Right lung (tissue), 5 donors: Measurements from ENCODE around the gene PCNX2. TPM values are rescaled to one million over a fixed set of nuclear protein-coding genes. Genes with fewer than 3 reads are reported as not detected.
"Not testable (repeated sequence)": the region's sequence is repeated elsewhere in the genome, so short reads cannot be mapped to it uniquely, and the experiment has no call there.

Experiments used
- DNase-seq, 2 donors: peaks; one replicate each; pipeline ENCODE4 v3.0.0-alpha.2; 2013
- polyA plus RNA-seq, 5 donors: library from polyadenylated mRNA; unstranded; fragments of 120-200 nt; gene quantifications; one replicate each; pipeline versions ENCODE4 v1.2.1 to v1.2.3, GENCODE V29; 2013; ENCODE audit warnings: inconsistent platforms in 1 of 5, low replicate concordance in 1 of 5; ENCODE audit not compliant: insufficient read length in 5 of 5, insufficient read depth in 1 of 5

Gene PCNX2
- polyA plus RNA-seq, 5 donors, result 8.2 to 13.1 (median 12.6) TPM

GRCh38 chr1:233015965-233016364 is 279.6 kb downstream of the PCNX2 start:
- DNase-seq, result no peak

- DNase-seq, result peak in 1 of 2 donors; percentile 15
Observed at GRCh38 chr1:233012021-233012420, 283.5 kb downstream of the PCNX2 start.

- DNase-seq, result no peak
Observed at GRCh38 chr1:233010146-233010545, 285.4 kb downstream of the PCNX2 start.

- DNase-seq, result no peak
Observed at GRCh38 chr1:233006541-233006973, 289.0 kb downstream of the PCNX2 start.

GRCh38 chr1:233006108-233006507 is 289.4 kb downstream of the PCNX2 start:
- DNase-seq, result no peak

- DNase-seq, result no peak
Observed at GRCh38 chr1:233005703-233006102, 289.8 kb downstream of the PCNX2 start.

DNA sequence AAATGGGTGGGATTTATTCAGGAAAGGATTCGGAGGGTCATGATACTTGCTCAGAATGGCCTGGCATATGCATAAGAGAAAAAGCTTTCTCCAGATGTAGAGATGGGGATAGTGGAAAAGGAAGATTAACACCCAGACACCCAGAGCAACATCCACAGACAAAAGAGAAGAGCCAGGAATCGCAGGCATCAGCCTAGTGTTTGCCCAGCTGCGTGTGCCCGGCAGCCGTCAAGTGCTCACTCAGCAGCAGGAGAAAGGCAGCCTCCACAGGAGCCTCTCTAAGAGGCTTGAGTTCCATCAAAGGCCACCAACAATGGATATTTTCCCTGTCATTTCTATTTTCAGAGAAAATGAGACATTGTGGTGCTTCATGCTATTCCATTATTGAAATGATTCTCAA is 290.4 kb downstream of the PCNX2 start:
- DNase-seq, result no peak

- DNase-seq, result no peak
Observed at GRCh38 chr1:233004451-233004850, 291.1 kb downstream of the PCNX2 start.

GRCh38 chr1:233003638-233004037 is 291.9 kb downstream of the PCNX2 start:
- not testable (repeated sequence) for DNase-seq

GRCh38 chr1:232999956-233000625 is 295.4 kb downstream of the PCNX2 start:
- DNase-seq, result no peak

- no peak for DNase-seq
Observed at GRCh38 chr1:232998646-232999045, 296.9 kb downstream of the PCNX2 start.

- no peak for DNase-seq
Observed at GRCh38 chr1:232998138-232998537, 297.4 kb downstream of the PCNX2 start.

DNA sequence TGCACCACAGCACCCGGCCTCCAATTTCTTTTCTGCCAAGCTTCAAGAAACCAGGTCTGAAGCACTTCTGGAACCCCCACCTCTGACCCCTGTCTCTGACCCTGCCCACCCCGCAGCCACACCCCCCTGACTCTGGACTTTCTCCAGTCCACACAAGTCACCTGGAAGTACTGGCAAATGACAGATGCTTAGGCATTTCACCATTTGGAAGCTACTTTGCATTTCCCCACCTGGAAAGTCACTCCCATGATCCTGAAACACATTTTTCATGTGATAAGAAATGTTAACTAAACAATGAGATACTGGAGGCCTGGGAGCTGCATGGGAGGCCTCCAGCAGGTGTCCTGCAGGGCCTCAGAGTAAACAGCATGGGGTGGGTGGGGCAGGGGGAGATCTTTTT is 299.4 kb downstream of the PCNX2 start:
- no peak for DNase-seq

DNA sequence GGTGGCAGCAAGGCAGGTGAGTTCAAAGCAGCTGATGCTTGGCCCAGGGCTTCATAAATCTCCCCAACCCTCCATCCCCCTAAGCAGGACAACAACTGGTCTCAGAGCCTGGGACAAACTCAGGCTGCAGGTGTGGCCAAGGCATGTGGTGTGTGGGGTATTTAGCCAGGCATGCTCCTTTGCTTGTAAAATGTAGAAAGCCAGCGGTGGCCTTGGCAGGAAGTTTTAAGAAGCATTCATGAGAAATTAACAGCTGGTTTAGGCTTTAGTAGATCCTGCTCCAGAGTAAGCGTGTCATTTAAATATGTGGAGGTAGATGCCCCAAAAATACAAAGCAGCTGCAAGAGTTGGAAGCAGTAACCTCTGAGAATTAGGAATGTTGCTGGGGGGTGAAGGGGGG is 300.3 kb downstream of the PCNX2 start:
- DNase-seq, result no peak

GRCh38 chr1:232993555-232993954 is 302.0 kb downstream of the PCNX2 start:
- no peak for DNase-seq

DNA sequence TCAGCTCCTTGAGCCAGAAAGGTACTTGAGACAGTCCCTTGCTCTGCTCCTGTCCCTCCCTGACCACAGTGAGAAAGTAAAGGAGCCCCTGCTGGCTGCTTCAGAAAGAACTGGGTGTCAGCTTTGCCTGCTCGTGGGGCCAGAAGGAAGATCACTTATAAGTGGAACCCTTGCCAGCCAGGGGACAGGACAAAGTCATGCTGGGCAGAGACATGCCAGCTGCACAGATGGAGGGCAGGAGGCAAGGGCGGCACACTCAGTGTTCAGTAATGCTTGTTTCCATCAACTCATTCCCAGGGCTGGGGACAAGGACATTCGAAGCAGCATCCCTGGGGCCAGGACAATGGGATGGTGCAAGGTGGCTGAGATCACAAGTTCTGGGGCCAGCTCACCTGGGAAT is 303.3 kb downstream of the PCNX2 start:
- no peak for DNase-seq

GRCh38 chr1:232991238-232991637 is 304.3 kb downstream of the PCNX2 start:
- DNase-seq, result no peak

GRCh38 chr1:232990176-232991128 is 305.1 kb downstream of the PCNX2 start:
- DNase-seq, result no peak

GRCh38 chr1:232988572-232989040 is 306.9 kb downstream of the PCNX2 start:
- no peak for DNase-seq

DNA sequence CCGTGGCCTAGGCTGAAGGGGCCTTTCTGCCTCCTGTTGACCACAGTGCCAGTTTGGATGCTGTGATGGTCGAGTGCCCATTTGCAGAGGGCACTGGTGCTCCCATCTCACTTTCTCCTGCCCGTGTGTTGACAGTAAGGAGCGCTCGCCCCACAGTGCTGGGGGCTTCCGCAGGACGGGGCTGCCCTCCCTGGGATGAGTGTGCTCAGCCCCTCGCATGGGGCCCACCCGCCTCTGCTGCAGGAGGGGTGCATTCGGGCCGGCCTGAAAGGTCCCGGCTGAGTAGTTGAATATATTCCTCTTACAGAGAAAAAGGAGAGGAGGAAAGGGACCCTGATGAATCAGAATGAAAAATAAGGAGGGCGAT is 307.8 kb downstream of the PCNX2 start:
- DNase-seq, result no peak

GRCh38 chr1:232987046-232987773 is 308.3 kb downstream of the PCNX2 start:
- DNase-seq, result no peak

GRCh38 chr1:232986527-232986922 is 309.0 kb downstream of the PCNX2 start:
- DNase-seq, result no peak
